Smooth muscle cell (in vitro differentiated cells): ENCODE data around the gene SLC2A14. TPM values are rescaled to one million over a fixed set of nuclear protein-coding genes. Genes with fewer than 3 reads are reported as not detected.
"Not testable (repeated sequence)": the region's sequence is repeated elsewhere in the genome, so short reads cannot be mapped to it uniquely, and the experiment has no call there.

Source experiments
- DNase-seq: peaks from one replicate; lab custom pipeline; 2025; ENCODE audit not compliant: unreplicated experiment; lab: John Stamatoyannopoulos, UW
- H2AFZ ChIP-seq: fragments of 200-600 bp; sonication (generic); 2 replicates; pipeline ENCODE4 v1.6.0; 2016; ENCODE audit warnings: antibody characterized with exemption, low read depth, mild to moderate bottlenecking
- H3F3A ChIP-seq: fragments of 200-600 bp; sonication (generic); 2 replicates; pipeline ENCODE4 v1.6.0; 2017; ENCODE audit warnings: antibody characterized with exemption, low read depth
- H3K27ac ChIP-seq: fragments of 200-600 bp; sonication (generic); 2 replicates; pipeline ENCODE4 v1.5.1; 2016; ENCODE audit warnings: low read depth, mild to moderate bottlenecking
- H3K27me3 ChIP-seq: fragments of 200-600 bp; sonication (generic); 2 replicates; pipeline ENCODE4 v1.6.1; 2016; ENCODE audit warnings: low read depth, mild to moderate bottlenecking
- H3K36me3 ChIP-seq: fragments of 200-600 bp; sonication (generic); 2 replicates; pipeline ENCODE4 v1.5.1; 2016; ENCODE audit warnings: low read depth
- H3K4me1 ChIP-seq: fragments of 200-600 bp; sonication (generic); 2 replicates; pipeline ENCODE4 v1.5.1; 2016; ENCODE audit warnings: low read depth
- H3K4me2 ChIP-seq: fragments of 200-600 bp; sonication (generic); 2 replicates; pipeline ENCODE4 v1.6.0; 2016; ENCODE audit warnings: mild to moderate bottlenecking
- H3K4me3 ChIP-seq: fragments of 200-600 bp; sonication (generic); 2 replicates; pipeline ENCODE4 v1.5.1; 2016; ENCODE audit warnings: mild to moderate bottlenecking
- H3K79me2 ChIP-seq: fragments of 200-600 bp; sonication (generic); 2 replicates; pipeline ENCODE4 v1.6.0; 2016; ENCODE audit warnings: low read depth, mild to moderate bottlenecking
- H3K9ac ChIP-seq: fragments of 200-600 bp; sonication (generic); 2 replicates; pipeline ENCODE4 v1.6.0; 2016; ENCODE audit warnings: low read depth
- H3K9me3 ChIP-seq: fragments of 200-600 bp; sonication (generic); replicated peaks from 2 replicates; pipeline ENCODE4 v1.5.1; 2016; ENCODE audit warnings: low read depth
- H4K20me1 ChIP-seq: fragments of 200-600 bp; sonication (generic); 2 replicates; pipeline ENCODE4 v1.6.0; 2016; ENCODE audit warnings: low read depth
- CTCF ChIP-seq: fragments of 200-600 bp; sonication (generic); IDR thresholded peaks from 2 replicates; pipeline ENCODE4 v1.5.1; 2017; ENCODE audit warnings: borderline replicate concordance, mild to moderate bottlenecking, antibody characterized with exemption; ENCODE audit not compliant: insufficient read depth, poor library complexity, severe bottlenecking
- WGBS: methylation state at CpG from one replicate; pipeline ENCODE4 v1.1.7; 2016; ENCODE audit warnings: low lambda C conversion rate; 5-methylcytosine and 5-hydroxymethylcytosine counted together
- polyA plus RNA-seq: library from polyadenylated mRNA; unstranded; fragments of >200 nt; fragmentation: Nextera tagmentation; extraction: Ambion mirVana; gene quantifications from 2 replicates; pipeline ENCODE4 v1.2.1, GENCODE V29; 2016
- total RNA-seq: library from RNA; depleted of rRNA; stranded (reverse); fragments of >200 nt; gene quantifications from 2 replicates; pipeline ENCODE4 v1.2.3, GENCODE V29; 2014

SLC2A14 gene
- total and polyA plus RNA-seq, 2 experiments from 2014 or later, result 2.8 to 8.1 TPM

GRCh38 chr12:7892186-7892980 lies 19.7 kb upstream of the SLC2A14 start:
- Histone ChIP-seq H2AFZ (no peak overlapping the region), H3K4me2 (no peak overlapping the region), H3K9me3 (no peaks in the 10 kb centered on the region), H3F3A (no peaks in the 10 kb centered on the region), H3K4me3 (no peak overlapping the region), H3K4me1 (peaks cover 12% of the 10 kb centered on the region), H4K20me1 (no peaks in the 10 kb centered on the region), H3K79me2 (no peaks in the 10 kb centered on the region), H3K9ac (no peak overlapping the region), H3K36me3 (no peaks in the 10 kb centered on the region), H3K27ac (no peak overlapping the region), H3K27me3 (no peaks in the 10 kb centered on the region)
- TF ChIP-seq CTCF, result no peak
- 61% methylated on average over 4 of the region's 4 CpGs for WGBS
- no peak for DNase-seq

GRCh38 chr12:7884689-7885088 lies 12.0 kb upstream of the SLC2A14 start:
- Histone ChIP-seq H3K79me2 (no peaks in the 10 kb centered on the region), H3K4me2 (no peak overlapping the region), H3K9ac (no peak overlapping the region), H3K9me3 (no peaks in the 10 kb centered on the region), H3K4me1 (no peaks in the 10 kb centered on the region), H3K36me3 (no peaks in the 10 kb centered on the region), H2AFZ (no peak overlapping the region), H3K27me3 (no peaks in the 10 kb centered on the region), H4K20me1 (no peaks in the 10 kb centered on the region), H3K27ac (no peak overlapping the region), H3K4me3 (no peak overlapping the region), H3F3A (no peaks in the 10 kb centered on the region)
- 73% methylated on average over 3 of the region's 3 CpGs for WGBS
- DNase-seq, result no peak
- no peak for TF ChIP-seq CTCF

GRCh38 chr12:7881736-7882120 lies 9.0 kb upstream of the SLC2A14 start:
- not testable (repeated sequence) for H3K79me2 ChIP-seq, H4K20me1 ChIP-seq, H3K9me3 ChIP-seq, H3K4me1 ChIP-seq, H3K36me3 ChIP-seq, H3K4me3 ChIP-seq, H3K4me2 ChIP-seq, H3K9ac ChIP-seq, H3K27ac ChIP-seq, H3K27me3 ChIP-seq, DNase-seq, H3F3A ChIP-seq, H2AFZ ChIP-seq
- WGBS, result 84% methylated on average over 4 of the region's 4 CpGs

- not testable (repeated sequence) for H3F3A ChIP-seq, H3K4me1 ChIP-seq, H3K9ac ChIP-seq, H3K9me3 ChIP-seq, H2AFZ ChIP-seq, H3K4me3 ChIP-seq, H3K4me2 ChIP-seq, H3K36me3 ChIP-seq, H4K20me1 ChIP-seq, DNase-seq, H3K27ac ChIP-seq, H3K79me2 ChIP-seq, H3K27me3 ChIP-seq
- 96% methylated on average over 35 of the region's 52 CpGs for WGBS
Observed at GRCh38 chr12:7880952-7881735, 8.4 kb upstream of the SLC2A14 start.
